Peyer's patch (tissue), 4 donors: ENCODE data around the gene THSD7A.

ENCODE experiments used
- CTCF ChIP-seq, 6 experiments: fragments of 450-650 bp in 4 of 6; fragments of 200-600 bp in 2 of 6; sonication (generic) in 1 of 6; IDR thresholded peaks; one replicate each; pipeline ENCODE4 v1.5.1; 2017 to 2019; ENCODE audit warnings: antibody characterized with exemption in 6 of 6, mild to moderate bottlenecking in 3 of 6, moderate library complexity in 1 of 6
- POLR2A ChIP-seq, 2 donors: fragments of 450-650 bp; IDR thresholded peaks; one replicate each; pipeline ENCODE4 v1.5.1; 2017; ENCODE audit warnings: antibody characterized with exemption in 2 of 2, mild to moderate bottlenecking in 2 of 2, moderate library complexity in 2 of 2

DNA sequence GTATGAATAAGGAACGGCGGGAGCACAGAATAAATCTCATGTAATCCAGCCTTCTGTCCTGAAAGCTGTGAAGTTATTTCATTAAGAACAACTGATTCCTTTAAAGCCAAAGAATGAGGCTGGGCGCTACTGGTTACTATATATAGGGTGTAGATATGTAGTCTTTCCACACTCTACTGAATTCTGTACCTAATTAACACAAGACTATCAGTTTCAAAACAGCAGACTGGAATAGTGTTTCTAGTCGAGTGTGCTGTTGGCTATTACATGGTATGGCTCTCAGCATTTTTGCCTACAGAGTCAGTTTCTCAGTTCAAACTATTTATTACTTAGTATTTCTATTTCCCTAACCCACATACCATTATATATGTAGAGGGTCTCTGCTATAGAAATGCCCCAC, 163.3 kb downstream of the THSD7A start:
- TF ChIP-seq CTCF (IDR thresholded peaks at IDR 0.05) (no peak), POLR2A (IDR thresholded peaks at IDR 0.05) (no peak)
